MM.1S (cell line): Measurements from ENCODE around the gene GOLGA8J.

Experiments used
- CTCF ChIP-seq: fragments of 300-600 bp; sonication (generic); IDR thresholded peaks from 2 replicates; pipeline ENCODE4 v1.5.1; 2016; ENCODE audit warnings: antibody characterized with exemption, low read length, mixed read lengths
- EZH2 ChIP-seq: fragments of 300-600 bp; sonication (generic); optimal IDR thresholded peaks from 2 replicates; pipeline ENCODE3; 2017; ENCODE audit warnings: low read depth, mild to moderate bottlenecking, antibody characterized with exemption, low read length, mixed read lengths

GRCh38 chr15:30042556-30042955, 40.2 kb upstream of the GOLGA8J start:
- TF ChIP-seq CTCF (no peak), EZH2 (no peak)
